Stimulated activated CD8-positive, alpha-beta memory T cell treated with anti-CD3 and anti-CD28 coated beads, Interleukin-7, amount 100 ng/mL, for 24 hours (primary cell): ENCODE data around the gene MRPL52.

Experiments
- DNase-seq: peaks from one replicate; pipeline ENCODE4 v3.0.0-alpha.2; 2020; ENCODE audit warnings: low read depth

MRPL52 gene

DNA sequence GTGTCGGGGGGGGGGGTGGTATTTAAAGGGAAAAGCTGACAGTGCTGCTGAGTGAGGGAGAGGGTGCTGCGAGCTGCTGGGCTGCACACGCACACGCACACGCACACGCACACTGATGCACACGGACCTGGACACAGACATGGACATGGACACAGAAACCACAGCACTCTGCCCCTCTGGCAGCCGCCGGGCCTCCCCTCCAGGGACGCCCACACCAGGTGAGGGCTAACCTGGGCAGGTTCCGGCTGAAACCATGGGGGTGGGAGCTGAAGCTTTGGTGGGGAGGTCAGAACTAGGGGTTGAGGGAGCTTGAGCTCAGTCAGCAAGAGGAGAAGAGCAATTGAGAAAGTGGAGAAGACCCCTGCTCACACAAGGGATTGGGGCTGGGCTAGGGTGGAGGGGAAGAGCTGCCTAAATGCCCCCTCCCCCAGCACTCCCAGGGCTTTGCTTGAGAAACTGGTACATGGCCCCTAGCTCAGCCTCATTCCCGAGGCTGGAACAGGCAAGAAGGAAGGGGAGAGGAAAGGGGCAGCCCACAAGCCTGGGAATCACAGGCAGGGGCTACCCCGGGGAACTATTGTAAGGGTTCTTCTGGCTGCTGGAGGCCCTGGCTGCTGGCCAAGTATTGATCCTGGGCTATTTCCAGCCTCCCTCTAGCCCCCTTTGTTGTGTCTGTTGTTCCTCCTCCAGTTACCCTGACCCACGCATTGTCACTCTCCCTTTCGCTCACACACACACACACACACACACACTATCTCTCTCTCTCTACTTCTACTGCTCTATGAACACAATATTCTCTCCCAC is 53.7 kb downstream of the MRPL52 start, which contains the start of gene REM2:
REM2 (plus strand) TSS at position 50 of the 804 bp plus-strand sequence; CDS start at position 116, 66 bp downstream.
- DNase-seq, result no peak

DNA sequence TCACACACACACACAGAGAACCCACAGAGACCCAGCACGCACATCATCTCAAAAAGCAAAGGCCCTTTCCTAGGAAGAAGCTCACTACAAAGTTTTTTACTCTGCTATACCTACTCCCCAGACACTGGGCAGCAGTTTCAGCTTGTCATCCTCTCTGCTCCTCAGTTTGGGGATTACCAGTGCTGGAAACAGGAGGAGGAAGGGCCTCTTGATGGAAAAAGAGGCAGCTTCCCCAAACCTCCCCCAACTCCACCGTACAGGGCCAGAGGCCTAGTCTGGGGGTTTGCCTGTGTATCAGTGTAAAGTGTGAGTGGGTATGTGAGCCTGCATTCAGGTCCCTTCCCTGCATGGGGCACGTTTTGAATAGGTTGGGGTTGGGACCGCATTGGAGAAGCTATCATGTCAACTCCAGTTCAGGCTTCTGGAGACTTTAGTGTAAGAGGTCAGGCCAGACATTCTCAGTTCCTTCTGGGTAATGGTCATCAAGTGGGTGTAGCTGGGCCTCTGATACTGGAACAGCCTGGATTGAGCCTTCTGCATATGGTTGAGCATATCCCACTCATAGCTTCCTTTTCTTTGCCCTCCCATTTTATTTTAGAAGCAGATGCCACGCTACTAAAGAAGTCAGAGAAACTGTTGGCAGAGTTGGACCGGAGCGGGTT is 54.5 kb downstream of the MRPL52 start:
- DNase-seq, result no peak
